ENCODE measurements around the gene MAML2. TPM values are rescaled to one million over a fixed set of nuclear protein-coding genes. Genes with fewer than 3 reads are reported as not detected.

MAML2 gene
- total and polyA plus RNA-seq, 2 of the 8 experiments (the other 6 are each of a cell fraction or from before 2014, with no cell fraction given): 3.8 to 6.6 TPM

GRCh38 chr11:96276836-96277235, 66.2 kb downstream of the MAML2 start:
- Histone ChIP-seq H3K4me1 (replicated peaks in 1 of 4; ENCODE audit: control insufficient read depth in 3 of 4, insufficient read depth in 4 of 4, low read length in 3 of 4) (peaks cover 2 to 18% (median 4%) of the 10 kb centered on the region in 4 experiments; a peak in 6 of 7 replicates), H2BK20ac (ENCODE audit: low read length) (no peak overlapping the region), H3K79me2 (ENCODE audit: control insufficient read depth in 1 of 2, insufficient read depth in 2 of 2, low read length in 2 of 2) (no peaks in the 10 kb centered on the region), H2AFZ (ENCODE audit: low read length) (no peak overlapping the region), H3K4me3 (ENCODE audit: extremely low read depth in 1 of 4, insufficient read depth in 2 of 4, low read depth in 3 of 4, low read length in 4 of 4) (no peak overlapping the region), H4K8ac (ENCODE audit: extremely low read depth, insufficient read depth, low read length) (no peak overlapping the region), H3K18ac (ENCODE audit: extremely low read depth, low read length) (no peak overlapping the region), H2BK120ac (replicated peaks; ENCODE audit: low read depth, low read length) (no peak overlapping the region), H3K27ac (ENCODE audit: low read depth, low read length) (no peak overlapping the region), H3K14ac (ENCODE audit: insufficient read length) (no peak overlapping the region), H3K4me2 (ENCODE audit: insufficient read depth in 1 of 2, low read depth in 2 of 2, low read length in 2 of 2) (no peak overlapping the region), H2BK5ac (ENCODE audit: low read depth, low read length) (no peak overlapping the region), H4K91ac (replicated peaks; ENCODE audit: insufficient read length, low read length) (no peak overlapping the region), H4K20me1 (replicated peaks in 1 of 2; ENCODE audit: control insufficient read depth in 1 of 2, insufficient read depth in 2 of 2, low read length in 2 of 2) (no peaks in the 10 kb centered on the region), H2BK15ac (ENCODE audit: low read length) (no peak overlapping the region), H3K23me2 (ENCODE audit: low read depth, low read length) (no peaks in the 10 kb centered on the region), H4K5ac (ENCODE audit: insufficient read length, low read depth, low read length) (no peak overlapping the region), H3K79me1 (ENCODE audit: low read depth, low read length) (no peaks in the 10 kb centered on the region), H3K27me3 (replicated peaks in 1 of 4; ENCODE audit: control insufficient read depth in 3 of 4, extremely low read depth in 1 of 4, insufficient read depth in 3 of 4, low read length in 3 of 4) (no peaks in the 10 kb centered on the region), H3K23ac (ENCODE audit: insufficient read length) (no peak overlapping the region), H3K56ac (replicated peaks; ENCODE audit: insufficient read length, low read depth, low read length) (no peak overlapping the region), H2BK12ac (ENCODE audit: low read depth, low read length) (no peak overlapping the region), H3K9me3 (ENCODE audit: insufficient read depth in 2 of 2, low read depth in 1 of 2, low read length in 1 of 2) (no peaks in the 10 kb centered on the region), H2AK5ac (ENCODE audit: low read depth, low read length) (no peak overlapping the region), H3K4ac (replicated peaks; ENCODE audit: insufficient read length, low read depth, low read length) (no peak overlapping the region), H3K36me3 (ENCODE audit: control insufficient read depth in 2 of 4, insufficient read depth in 4 of 4, low read length in 3 of 4) (no peaks in the 10 kb centered on the region), H3K9ac (replicated peaks in 1 of 4; ENCODE audit: extremely low read depth in 1 of 4, low read depth in 3 of 4, low read length in 3 of 4) (no peak overlapping the region)
- no peak for FAIRE-seq
- CTCF ChIA-PET (ENCODE audit: partially characterized antibody): interaction anchor here (0.7 to 2.2 kb wide), 4 partner anchors 11 to 66 kb away, joined by 3 to 15 read pairs (median 4); partner anchors contain the start of gene MAML2
- 94% methylated on average over 5 of the region's 5 CpGs; no CpG with 5 or more reads in 1 of the 2 experiments for WGBS, 2 experiments (ENCODE audit: extremely low coverage in 1 of 2, insufficient coverage in 1 of 2, insufficient read length in 1 of 2, insufficient replicate concordance in 2 of 2, low coverage in 1 of 2, low lambda C conversion rate in 2 of 2, missing lambda C conversion rate in 1 of 2)
- POLR2A ChIA-PET (ENCODE audit: partially characterized antibody): interaction anchor here (0.9 kb wide), 1 partner anchor 222 kb away, joined by 3 read pairs; no protein-coding TSS in a partner anchor
- no peak for DNase-seq (ENCODE audit: low read depth in 1 of 2, low spot score in 2 of 2)
- TF ChIP-seq POLR2A (IDR thresholded peaks at IDR 0.05; ENCODE audit: control extremely low read depth in 1 of 2, low read depth in 2 of 2, low read length in 2 of 2) (no peak), E2F6 (IDR thresholded peaks at IDR 0.05) (no peak), CREB1 (IDR thresholded peaks at IDR 0.05) (no peak), TCF12 (IDR thresholded peaks at IDR 0.05; ENCODE audit: low read depth, low read length) (no peak), MAFK (IDR thresholded peaks at IDR 0.05; ENCODE audit: low read depth, low read length) (no peak), CEBPB (IDR thresholded peaks at IDR 0.05; ENCODE audit: low read depth, low read length) (no peak), CBX5 (IDR thresholded peaks at IDR 0.05; ENCODE audit: low read depth, low read length) (no peak), KDM5A (IDR thresholded peaks at IDR 0.05; ENCODE audit: low read length) (no peak), RBBP5 (IDR thresholded peaks at IDR 0.05; ENCODE audit: borderline replicate concordance, low read depth, low read length) (no peak), EGR1 (IDR thresholded peaks at IDR 0.05; ENCODE audit: borderline replicate concordance, low read depth, low read length) (no peak), TAF1 (IDR thresholded peaks at IDR 0.05; ENCODE audit: low read depth, low read length) (no peak), NANOG (IDR thresholded peaks at IDR 0.05; ENCODE audit: insufficient read depth, low read depth, low read length, poor library complexity, severe bottlenecking) (no peak), KDM4A (IDR thresholded peaks at IDR 0.05; ENCODE audit: low read depth, low read length, severe bottlenecking) (no peak), SUZ12 (IDR thresholded peaks at IDR 0.05; ENCODE audit: low read length) (no peak), SIN3A (conservative IDR thresholded peaks at IDR 0.05 in 1 of 2, IDR thresholded peaks at IDR 0.05 in 1 of 2; ENCODE audit: low read depth in 1 of 2, low read length in 2 of 2) (no peak)
